ENCODE measurements around the gene PGAP6.

The PGAP6 gene

DNA sequence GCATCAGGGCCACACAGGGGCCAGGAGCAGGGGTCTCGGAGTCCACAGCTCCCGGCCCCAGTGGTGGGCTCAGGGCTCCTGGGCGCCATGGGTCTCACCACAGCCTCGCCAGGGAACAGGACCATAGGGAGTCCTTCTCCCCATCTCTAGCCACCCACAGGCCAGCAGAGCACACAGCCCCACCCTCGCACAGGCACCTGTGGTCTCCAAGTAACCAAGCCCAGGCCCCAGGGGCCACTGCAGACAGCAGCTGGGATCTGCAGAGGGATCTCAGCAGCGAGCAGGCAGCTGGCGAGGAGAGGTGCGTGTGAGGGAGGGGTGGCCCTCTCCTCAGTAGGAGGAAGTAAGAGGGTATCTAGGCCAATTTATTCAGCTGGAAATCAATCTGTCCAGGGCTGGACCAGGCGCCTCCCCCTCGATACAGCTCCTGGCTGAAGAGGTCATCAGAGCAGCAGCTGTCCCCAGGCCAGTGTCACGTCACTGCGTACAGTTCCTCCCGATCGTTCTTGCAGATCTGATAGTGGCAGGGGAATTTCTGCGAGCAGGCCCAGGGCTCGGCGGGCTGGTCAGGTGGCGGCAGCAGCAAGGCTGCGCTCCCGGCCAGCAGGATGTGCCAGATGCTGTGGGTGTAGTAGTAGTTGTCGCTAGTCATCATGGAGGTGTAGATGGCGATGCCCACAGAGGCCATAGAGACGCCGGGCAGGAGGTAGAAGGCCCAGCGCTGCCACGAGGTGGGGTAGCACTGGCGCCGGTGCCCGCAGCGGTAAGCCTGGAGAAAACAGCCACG lies 10.1 kb downstream of the PGAP6 start:
- Histone ChIP-seq H3K27me3 (ENCODE audit: control insufficient read depth, insufficient read depth, low read length) (no peaks in the 10 kb centered on the region), H3K4me3 (ENCODE audit: low read length) (no peak overlapping the region), H3K4me1 (ENCODE audit: control insufficient read depth, insufficient read depth, low read length) (no peaks in the 10 kb centered on the region; the same call in 1 of the 2 replicates), H3K27ac (ENCODE audit: low read length) (no peak overlapping the region), H3K36me3 (ENCODE audit: control insufficient read depth, insufficient read depth, low read length) (peaks cover 56% of the 10 kb centered on the region), H3K9me3 (ENCODE audit: control insufficient read depth, insufficient read depth, low read length) (no peaks in the 10 kb centered on the region)
- DNase-seq (ENCODE audit: low read depth, low spot score): no peak
- WGBS (ENCODE audit: insufficient coverage, insufficient read length): no CpG with 5 or more reads among the region's 31 CpGs

DNA sequence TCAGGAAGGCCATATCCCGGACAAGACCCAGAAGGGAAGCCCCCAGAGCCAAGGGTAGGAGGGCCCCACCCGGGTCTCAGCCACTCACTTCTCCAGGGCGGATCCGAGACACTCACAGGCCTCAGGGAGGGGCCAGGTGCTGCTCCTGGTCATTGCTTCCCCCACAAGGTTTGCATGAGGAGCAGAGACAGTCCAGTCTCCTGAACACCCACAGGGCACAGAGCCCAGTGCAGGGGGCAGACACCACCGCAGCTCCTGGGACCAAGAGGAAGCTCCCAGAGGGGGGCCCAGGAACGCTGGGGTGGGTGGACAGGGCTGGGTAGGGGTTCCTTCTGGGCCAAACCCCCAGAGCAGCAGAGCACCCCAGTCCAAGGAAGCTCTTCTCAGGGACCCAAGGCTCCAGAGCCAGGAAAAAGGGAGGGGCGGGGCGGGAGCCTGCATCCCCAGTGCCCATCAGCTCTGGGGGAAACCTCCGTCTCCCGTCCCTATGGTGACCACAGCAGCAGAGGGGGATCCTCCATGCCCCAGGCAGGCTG lies 10.7 kb downstream of the PGAP6 start:
- Histone ChIP-seq H3K27ac (ENCODE audit: low read length) (no peak overlapping the region), H3K36me3 (ENCODE audit: control insufficient read depth, insufficient read depth, low read length) (peaks cover 53% of the 10 kb centered on the region), H3K9me3 (ENCODE audit: control insufficient read depth, insufficient read depth, low read length) (no peaks in the 10 kb centered on the region), H3K4me1 (ENCODE audit: control insufficient read depth, insufficient read depth, low read length) (no peaks in the 10 kb centered on the region; the same call in 1 of the 2 replicates), H3K27me3 (ENCODE audit: control insufficient read depth, insufficient read depth, low read length) (no peaks in the 10 kb centered on the region), H3K4me3 (ENCODE audit: low read length) (no peak overlapping the region)
- DNase-seq (ENCODE audit: low read depth, low spot score): no peak
- no CpG with 5 or more reads among the region's 10 CpGs for WGBS (ENCODE audit: insufficient coverage, insufficient read length)

DNA sequence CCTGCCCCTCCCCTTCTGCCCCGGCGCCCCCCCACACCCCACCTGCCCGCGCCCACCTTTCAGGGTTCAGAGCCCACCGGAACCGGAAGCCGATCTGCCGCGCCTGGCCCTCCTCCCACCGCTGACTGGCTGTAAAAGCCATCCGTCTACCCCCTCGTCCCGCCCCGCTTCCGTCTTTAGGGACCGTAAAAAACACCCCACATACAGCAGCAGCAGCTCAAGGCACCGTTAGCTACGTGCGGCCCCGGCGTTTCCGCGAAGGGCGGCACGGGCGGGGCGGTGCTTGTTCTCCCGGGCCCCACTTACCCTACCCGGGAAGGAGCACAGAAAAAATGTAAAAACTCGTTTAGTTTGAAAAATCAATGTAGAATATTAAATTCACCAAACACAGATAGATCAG lies 11.3 kb downstream of the PGAP6 start, which contains the start of gene MRPL28:
Gene MRPL28, minus strand, starts transcription at position 96 of the 400 bp plus-strand sequence. CDS start 320 bp downstream, outside the sequence.
- no peaks in the 10 kb centered on the region for H3K27me3 ChIP-seq (ENCODE audit: control insufficient read depth, insufficient read depth, low read length)
- H3K9me3 ChIP-seq (ENCODE audit: control insufficient read depth, insufficient read depth, low read length): no peaks in the 10 kb centered on the region
- peaks cover 49% of the 10 kb centered on the region for H3K36me3 ChIP-seq (ENCODE audit: control insufficient read depth, insufficient read depth, low read length)
- H3K27ac ChIP-seq (ENCODE audit: low read length): no peak within 1 kb of the TSS
- no CpG with 5 or more reads among the region's 30 CpGs for WGBS (ENCODE audit: insufficient coverage, insufficient read length)
- peak within 1 kb of the TSS; percentile 34; the same call in 1 of the 2 replicates for H3K4me3 ChIP-seq (ENCODE audit: low read length)
- peak; percentile 84 for DNase-seq (ENCODE audit: low read depth, low spot score)
- no peaks in the 10 kb centered on the region; the same call in 1 of the 2 replicates for H3K4me1 ChIP-seq (ENCODE audit: control insufficient read depth, insufficient read depth, low read length)

DNA sequence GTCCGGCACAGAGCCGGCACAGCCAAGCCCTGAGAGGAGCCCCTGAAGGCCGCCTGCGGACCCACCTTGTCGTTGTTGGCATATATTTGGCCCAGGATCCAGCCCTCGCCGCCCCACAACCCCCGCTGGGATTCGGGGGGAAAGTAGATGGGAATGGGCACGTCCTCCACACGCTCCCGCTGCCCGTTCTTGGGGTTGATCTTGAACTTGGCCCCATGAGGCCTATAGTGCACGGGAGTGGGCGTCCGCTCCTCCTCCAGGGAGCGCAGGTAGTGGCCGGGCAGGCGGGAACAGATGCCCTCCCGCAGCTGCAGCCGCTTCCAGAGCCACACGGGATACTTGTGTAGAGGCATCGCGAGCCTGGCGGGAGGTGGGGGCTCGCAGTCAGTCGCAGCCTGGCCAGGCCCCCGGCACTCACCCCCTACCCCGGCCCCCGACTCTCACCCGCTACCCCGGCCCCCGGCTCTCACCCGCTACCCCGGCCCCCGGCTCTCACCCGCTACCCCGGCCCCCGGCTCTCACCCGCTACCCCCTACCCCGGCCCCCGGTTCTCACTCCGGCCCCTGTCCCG lies 11.8 kb downstream of the PGAP6 start:
- H3K36me3 ChIP-seq (ENCODE audit: control insufficient read depth, insufficient read depth, low read length): peaks cover 46% of the 10 kb centered on the region
- no peak for DNase-seq (ENCODE audit: low read depth, low spot score)
- WGBS (ENCODE audit: insufficient coverage, insufficient read length): no CpG with 5 or more reads among the region's 44 CpGs
- no peaks in the 10 kb centered on the region; the same call in 1 of the 2 replicates for H3K4me1 ChIP-seq (ENCODE audit: control insufficient read depth, insufficient read depth, low read length)
- H3K4me3 ChIP-seq (ENCODE audit: low read length): peak overlapping the region; percentile 34; the same call in 1 of the 2 replicates
- no peaks in the 10 kb centered on the region for H3K27me3 ChIP-seq (ENCODE audit: control insufficient read depth, insufficient read depth, low read length)
- H3K27ac ChIP-seq (ENCODE audit: low read length): no peak overlapping the region
- no peaks in the 10 kb centered on the region for H3K9me3 ChIP-seq (ENCODE audit: control insufficient read depth, insufficient read depth, low read length)

DNA sequence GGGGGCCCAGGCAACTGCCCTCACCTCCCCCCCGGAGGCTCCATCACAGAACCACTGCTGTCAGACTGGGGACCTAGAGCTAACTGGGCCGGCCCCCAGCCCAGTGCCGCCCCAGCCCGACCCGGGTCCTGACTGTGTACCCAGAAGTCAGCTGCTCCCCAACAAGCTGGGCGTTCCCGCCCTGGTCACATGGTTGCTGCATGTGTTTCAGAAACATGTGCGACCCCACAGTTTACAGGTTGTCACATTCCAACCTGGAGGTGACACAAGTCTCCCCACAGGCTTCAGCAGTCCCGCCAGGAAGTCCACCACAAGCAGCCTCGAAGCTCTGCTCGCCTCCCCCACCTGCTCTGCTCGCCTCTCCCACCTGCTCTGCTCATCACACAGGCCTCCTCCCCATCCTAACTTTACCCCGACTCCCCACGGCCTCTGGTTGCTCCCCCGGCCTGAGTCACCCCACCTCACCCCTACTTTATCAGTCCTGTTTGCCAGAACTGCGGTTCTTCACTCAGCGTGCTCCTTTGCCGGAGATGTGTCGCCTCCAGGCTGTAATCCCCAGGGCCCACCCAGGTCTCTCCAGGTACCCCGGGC lies 12.4 kb downstream of the PGAP6 start:
- Histone ChIP-seq H3K9me3 (ENCODE audit: control insufficient read depth, insufficient read depth, low read length) (no peaks in the 10 kb centered on the region), H3K36me3 (ENCODE audit: control insufficient read depth, insufficient read depth, low read length) (peaks cover 40% of the 10 kb centered on the region), H3K27ac (ENCODE audit: low read length) (no peak overlapping the region), H3K4me1 (ENCODE audit: control insufficient read depth, insufficient read depth, low read length) (no peaks in the 10 kb centered on the region; the same call in 1 of the 2 replicates), H3K27me3 (ENCODE audit: control insufficient read depth, insufficient read depth, low read length) (no peaks in the 10 kb centered on the region), H3K4me3 (ENCODE audit: low read length) (peak overlapping the region; percentile 34; the same call in 1 of the 2 replicates)
- whole genome bisulfite sequencing (ENCODE audit: insufficient coverage, insufficient read length): no CpG with 5 or more reads among the region's 20 CpGs
- DNase-seq (ENCODE audit: low read depth, low spot score): no peak

DNA sequence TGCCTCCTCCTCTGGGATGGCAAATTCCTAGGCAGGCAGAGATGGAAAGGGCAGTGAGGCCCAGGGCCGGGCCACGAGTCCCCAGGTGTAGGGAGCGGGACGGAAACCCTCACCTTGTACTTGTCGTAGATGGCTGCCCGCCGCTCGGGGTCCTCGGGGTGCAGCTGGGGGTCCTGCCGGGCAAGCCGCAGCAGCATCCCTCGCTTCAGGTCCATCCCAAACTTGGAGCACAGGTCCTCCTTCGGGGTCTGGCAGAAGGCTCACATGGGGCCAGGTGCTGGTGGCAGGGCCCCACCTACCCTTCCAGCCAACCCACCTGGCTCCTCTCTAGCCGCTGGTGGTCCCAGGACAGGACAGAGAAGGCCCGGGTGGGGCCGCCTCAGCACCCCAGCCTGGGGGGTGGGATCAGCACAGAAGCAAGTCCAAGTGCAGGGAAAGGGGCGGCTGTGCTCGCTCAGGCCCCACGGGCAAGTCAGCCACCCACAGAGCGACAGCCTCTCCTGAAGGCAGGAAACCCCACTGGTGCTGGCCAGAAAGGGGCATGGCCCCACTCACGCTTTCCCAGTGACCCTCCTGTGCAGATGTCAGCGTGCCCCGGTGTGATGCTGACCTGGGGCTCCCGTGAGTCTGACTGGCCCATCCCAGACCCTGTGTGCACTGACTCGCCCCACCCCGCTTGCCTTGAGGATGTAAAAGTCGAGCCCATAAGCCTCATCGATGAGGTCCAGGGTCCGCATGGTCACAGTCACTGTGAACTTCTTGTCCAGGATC lies 13.2 kb downstream of the PGAP6 start:
- no peaks in the 10 kb centered on the region for H3K27me3 ChIP-seq (ENCODE audit: control insufficient read depth, insufficient read depth, low read length)
- H3K4me3 ChIP-seq (ENCODE audit: low read length): no peak overlapping the region
- H3K4me1 ChIP-seq (ENCODE audit: control insufficient read depth, insufficient read depth, low read length): no peaks in the 10 kb centered on the region; the same call in 1 of the 2 replicates
- DNase-seq (ENCODE audit: low read depth, low spot score): no peak
- H3K9me3 ChIP-seq (ENCODE audit: control insufficient read depth, insufficient read depth, low read length): no peaks in the 10 kb centered on the region
- H3K27ac ChIP-seq (ENCODE audit: low read length): no peak overlapping the region
- H3K36me3 ChIP-seq (ENCODE audit: control insufficient read depth, insufficient read depth, low read length): peaks cover 32% of the 10 kb centered on the region
- no CpG with 5 or more reads among the region's 29 CpGs for WGBS (ENCODE audit: insufficient coverage, insufficient read length)

DNA sequence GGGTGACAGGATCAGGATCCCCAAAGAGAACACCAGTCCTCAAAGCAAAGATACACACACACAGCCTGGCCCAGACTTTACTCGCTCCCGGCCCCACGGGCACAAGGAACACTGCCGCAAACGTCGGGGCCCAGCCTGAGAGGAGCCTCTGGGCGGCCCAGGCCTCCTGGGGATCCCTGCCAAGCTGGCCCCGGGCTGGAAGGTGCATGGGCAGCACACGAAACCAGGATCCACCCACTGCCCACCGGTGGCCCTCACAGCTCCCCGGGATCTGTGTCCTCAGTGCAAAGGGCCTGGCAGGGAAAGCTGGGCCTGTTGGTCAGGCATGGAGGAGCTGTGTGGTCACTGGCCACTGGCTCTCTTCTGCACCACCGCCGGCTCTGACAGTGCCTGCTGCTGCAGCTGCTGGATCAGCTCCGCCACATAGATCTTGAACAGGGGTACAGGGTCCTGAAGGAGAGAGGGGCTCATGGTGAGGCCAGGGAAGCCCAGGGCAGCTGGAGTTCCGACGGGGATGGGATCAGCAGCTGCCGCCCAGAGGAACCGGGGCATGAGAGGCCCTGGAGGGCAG lies 14.4 kb downstream of the PGAP6 start:
- no peak overlapping the region for H3K4me3 ChIP-seq (ENCODE audit: low read length)
- H3K36me3 ChIP-seq (ENCODE audit: control insufficient read depth, insufficient read depth, low read length): peaks cover 29% of the 10 kb centered on the region
- H3K27me3 ChIP-seq (ENCODE audit: control insufficient read depth, insufficient read depth, low read length): no peaks in the 10 kb centered on the region
- peaks cover 1% of the 10 kb centered on the region; the same call in 1 of the 2 replicates for H3K4me1 ChIP-seq (ENCODE audit: control insufficient read depth, insufficient read depth, low read length)
- no peak for DNase-seq (ENCODE audit: low read depth, low spot score)
- no peak overlapping the region for H3K27ac ChIP-seq (ENCODE audit: low read length)
- no CpG with 5 or more reads among the region's 18 CpGs for WGBS (ENCODE audit: insufficient coverage, insufficient read length)
- no peaks in the 10 kb centered on the region for H3K9me3 ChIP-seq (ENCODE audit: control insufficient read depth, insufficient read depth, low read length)

DNA sequence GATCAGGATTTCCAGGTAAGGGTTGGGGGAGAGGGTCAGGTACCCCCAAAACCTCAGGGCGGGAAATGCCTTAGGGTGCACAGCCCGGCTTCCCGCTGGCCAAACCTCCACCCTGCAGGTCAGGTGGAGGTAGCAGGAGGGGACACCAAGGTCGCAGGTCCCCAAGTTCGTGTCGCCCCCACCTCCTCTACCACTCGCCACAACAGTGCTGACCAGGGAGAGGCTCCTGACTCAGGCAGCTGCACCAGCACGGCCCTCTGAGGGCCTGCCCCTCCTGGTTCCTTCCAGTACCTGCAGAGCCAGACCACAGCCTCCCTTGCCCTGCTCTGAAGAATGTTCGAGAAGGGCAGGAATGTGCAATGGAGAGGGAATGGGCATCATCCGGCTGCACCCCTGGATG lies 15.3 kb downstream of the PGAP6 start:
- peaks cover 2% of the 10 kb centered on the region; the same call in 1 of the 2 replicates for H3K4me1 ChIP-seq (ENCODE audit: control insufficient read depth, insufficient read depth, low read length)
- no peak for DNase-seq (ENCODE audit: low read depth, low spot score)
- no peak overlapping the region for H3K4me3 ChIP-seq (ENCODE audit: low read length)
- peaks cover 21% of the 10 kb centered on the region for H3K36me3 ChIP-seq (ENCODE audit: control insufficient read depth, insufficient read depth, low read length)
- WGBS (ENCODE audit: insufficient coverage, insufficient read length): no CpG with 5 or more reads among the region's 10 CpGs
- H3K27ac ChIP-seq (ENCODE audit: low read length): no peak overlapping the region
- H3K27me3 ChIP-seq (ENCODE audit: control insufficient read depth, insufficient read depth, low read length): no peaks in the 10 kb centered on the region
- no peaks in the 10 kb centered on the region for H3K9me3 ChIP-seq (ENCODE audit: control insufficient read depth, insufficient read depth, low read length)

DNA sequence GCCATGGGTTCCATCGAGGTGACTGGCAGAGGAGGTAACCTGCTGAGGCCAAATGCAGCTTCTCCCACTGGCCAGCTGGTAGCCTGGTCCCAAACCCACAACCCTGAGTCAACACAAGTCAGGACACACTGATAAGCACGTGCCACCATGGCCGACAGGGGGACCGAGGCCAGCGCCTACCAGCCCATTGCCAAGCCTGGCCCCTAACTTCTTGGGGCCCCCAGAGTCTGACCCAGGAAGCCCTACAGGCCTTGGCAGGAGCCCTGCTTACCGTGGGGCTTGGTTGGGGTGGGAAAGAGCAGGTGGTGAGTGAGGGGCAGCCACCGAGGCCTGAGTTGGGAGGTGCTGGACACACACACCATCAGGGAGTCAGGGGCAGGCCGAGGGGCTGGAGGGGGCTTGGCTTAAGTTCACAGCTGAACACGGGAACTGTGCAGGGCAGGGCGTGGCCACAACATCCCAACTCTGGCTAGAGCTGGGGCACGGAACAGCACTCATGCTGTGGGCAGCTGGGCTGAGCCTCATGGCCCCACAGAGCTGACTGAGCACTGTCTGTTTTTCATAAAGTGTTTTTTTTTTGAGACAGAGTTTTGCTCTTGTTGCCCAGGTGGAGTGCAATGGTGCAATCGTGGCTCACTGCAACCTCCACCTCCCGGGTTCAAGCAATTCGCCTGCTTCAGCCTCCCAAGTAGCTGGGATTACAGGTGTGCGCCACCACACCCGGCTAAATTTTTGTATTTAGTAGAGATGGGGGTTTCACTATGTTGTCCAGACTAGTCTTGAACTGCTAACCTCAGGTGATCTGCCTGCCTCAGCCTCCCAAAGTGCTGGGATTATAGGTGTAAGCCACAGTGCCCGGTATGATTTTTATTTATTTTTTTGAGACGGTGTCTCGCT lies 16.9 kb downstream of the PGAP6 start:
- Histone ChIP-seq H3K27ac (ENCODE audit: low read length) (no peak overlapping the region), H3K36me3 (ENCODE audit: control insufficient read depth, insufficient read depth, low read length) (peaks cover 21% of the 10 kb centered on the region), H3K4me3 (ENCODE audit: low read length) (no peak overlapping the region), H3K27me3 (ENCODE audit: control insufficient read depth, insufficient read depth, low read length) (no peaks in the 10 kb centered on the region), H3K4me1 (ENCODE audit: control insufficient read depth, insufficient read depth, low read length) (peaks cover 2% of the 10 kb centered on the region; the same call in 1 of the 2 replicates), H3K9me3 (ENCODE audit: control insufficient read depth, insufficient read depth, low read length) (no peaks in the 10 kb centered on the region)
- no peak for DNase-seq (ENCODE audit: low read depth, low spot score)
- WGBS (ENCODE audit: insufficient coverage, insufficient read length): no CpG with 5 or more reads among the region's 19 CpGs
